ENCODE data around the gene PM20D2. TPM values are rescaled to one million over a fixed set of nuclear protein-coding genes. Genes with fewer than 3 reads are reported as not detected.

Gene PM20D2
- total and polyA plus RNA-seq, 2 of the 13 experiments (the other 11 are each of a cell fraction or from before 2014, with no cell fraction given) = 13.3 to 26.3 TPM

DNA sequence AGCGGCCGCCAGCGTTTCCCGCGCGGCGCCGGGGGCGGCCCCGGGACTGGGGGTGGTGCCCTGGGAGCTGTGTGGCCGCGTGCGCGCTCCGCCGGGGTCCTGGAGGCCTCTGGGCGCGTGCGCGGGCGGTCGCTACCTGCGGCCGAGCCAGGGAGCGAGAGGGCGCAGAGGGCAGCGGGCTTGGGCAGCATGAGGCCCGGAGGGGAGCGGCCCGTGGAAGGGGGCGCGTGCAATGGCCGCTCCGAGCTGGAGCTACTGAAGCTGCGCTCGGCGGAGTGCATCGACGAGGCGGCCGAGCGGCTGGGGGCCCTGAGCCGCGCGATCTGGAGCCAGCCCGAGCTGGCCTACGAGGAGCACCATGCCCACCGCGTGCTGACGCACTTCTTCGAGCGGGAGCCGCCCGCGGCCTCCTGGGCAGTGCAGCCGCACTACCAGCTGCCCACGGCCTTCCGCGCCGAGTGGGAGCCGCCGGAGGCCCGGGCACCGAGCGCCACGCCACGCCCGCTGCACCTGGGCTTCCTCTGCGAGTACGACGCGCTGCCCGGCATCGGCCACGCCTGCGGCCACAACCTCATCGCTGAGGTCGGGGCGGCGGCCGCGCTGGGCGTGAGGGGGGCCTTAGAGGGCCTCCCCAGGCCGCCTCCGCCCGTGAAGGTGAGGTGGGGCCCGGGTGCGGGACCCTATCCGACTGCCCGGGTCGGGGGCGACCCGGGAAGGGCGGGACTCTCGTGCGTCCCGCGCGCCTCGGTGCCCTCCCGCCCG lies at the start of gene PM20D2 (continued):
- TF ChIP-seq, protein P1, sequence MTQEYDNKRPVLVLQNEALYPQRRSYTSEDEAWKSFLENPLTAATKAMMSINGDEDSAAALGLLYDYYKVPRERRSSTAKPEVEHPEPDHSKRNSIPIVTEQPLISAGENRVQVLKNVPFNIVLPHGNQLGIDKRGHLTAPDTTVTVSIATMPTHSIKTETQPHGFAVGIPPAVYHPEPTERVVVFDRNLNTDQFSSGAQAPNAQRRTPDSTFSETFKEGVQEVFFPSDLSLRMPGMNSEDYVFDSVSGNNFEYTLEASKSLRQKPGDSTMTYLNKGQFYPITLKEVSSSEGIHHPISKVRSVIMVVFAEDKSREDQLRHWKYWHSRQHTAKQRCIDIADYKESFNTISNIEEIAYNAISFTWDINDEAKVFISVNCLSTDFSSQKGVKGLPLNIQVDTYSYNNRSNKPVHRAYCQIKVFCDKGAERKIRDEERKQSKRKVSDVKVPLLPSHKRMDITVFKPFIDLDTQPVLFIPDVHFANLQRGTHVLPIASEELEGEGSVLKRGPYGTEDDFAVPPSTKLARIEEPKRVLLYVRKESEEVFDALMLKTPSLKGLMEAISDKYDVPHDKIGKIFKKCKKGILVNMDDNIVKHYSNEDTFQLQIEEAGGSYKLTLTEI (CRISPR knock-in tag; conservative IDR thresholded peaks at IDR 0.05) = no peak
- TF ChIP-seq ATM (IDR thresholded peaks at IDR 0.05; ENCODE audit: borderline replicate concordance) = no peak
- TF ChIP-seq, protein P2, sequence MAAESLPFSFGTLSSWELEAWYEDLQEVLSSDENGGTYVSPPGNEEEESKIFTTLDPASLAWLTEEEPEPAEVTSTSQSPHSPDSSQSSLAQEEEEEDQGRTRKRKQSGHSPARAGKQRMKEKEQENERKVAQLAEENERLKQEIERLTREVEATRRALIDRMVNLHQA (CRISPR knock-in tag; IDR thresholded peaks at IDR 0.05) = no peak
- TF ChIP-seq NCOA2 (CRISPR knock-in tag; IDR thresholded peaks at IDR 0.05) = no peak
- TF ChIP-seq, protein P3, sequence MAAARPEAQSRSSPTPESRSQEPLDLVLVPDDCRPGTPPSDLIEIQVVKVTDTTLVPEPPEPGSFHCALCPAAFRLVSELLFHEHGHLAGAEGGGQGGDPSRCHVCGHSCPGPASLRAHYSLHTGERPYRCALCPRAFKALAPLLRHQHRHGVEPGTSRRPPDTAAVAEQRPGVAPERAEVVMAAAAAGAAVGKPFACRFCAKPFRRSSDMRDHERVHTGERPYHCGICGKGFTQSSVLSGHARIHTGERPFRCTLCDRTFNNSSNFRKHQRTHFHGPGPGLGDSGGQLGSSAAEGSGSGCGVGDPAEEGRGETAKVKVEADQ (CRISPR knock-in tag; IDR thresholded peaks at IDR 0.05; ENCODE audit: borderline replicate concordance) = peak; percentile 77; the same call in 1 of the 2 replicates
- TF ChIP-seq, protein P4, sequence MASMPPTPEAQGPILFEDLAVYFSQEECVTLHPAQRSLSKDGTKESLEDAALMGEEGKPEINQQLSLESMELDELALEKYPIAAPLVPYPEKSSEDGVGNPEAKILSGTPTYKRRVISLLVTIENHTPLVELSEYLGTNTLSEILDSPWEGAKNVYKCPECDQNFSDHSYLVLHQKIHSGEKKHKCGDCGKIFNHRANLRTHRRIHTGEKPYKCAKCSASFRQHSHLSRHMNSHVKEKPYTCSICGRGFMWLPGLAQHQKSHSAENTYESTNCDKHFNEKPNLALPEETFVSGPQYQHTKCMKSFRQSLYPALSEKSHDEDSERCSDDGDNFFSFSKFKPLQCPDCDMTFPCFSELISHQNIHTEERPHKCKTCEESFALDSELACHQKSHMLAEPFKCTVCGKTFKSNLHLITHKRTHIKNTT (CRISPR knock-in tag; IDR thresholded peaks at IDR 0.05) = no peak
- no peak for TF ChIP-seq SMARCE1 (IDR thresholded peaks at IDR 0.05; ENCODE audit: borderline replicate concordance)
- peak; percentile 73; the same call in 1 of the 2 replicates for TF ChIP-seq NRL (CRISPR knock-in tag; IDR thresholded peaks at IDR 0.05; ENCODE audit: borderline replicate concordance)
- peak; percentile 71; the same call in 1 of the 2 replicates for TF ChIP-seq ZNF891 (CRISPR knock-in tag; IDR thresholded peaks at IDR 0.05)
- TF ChIP-seq ERF (CRISPR knock-in tag; IDR thresholded peaks at IDR 0.05) = no peak; the same call in 1 of the 2 replicates
- no peak for TF ChIP-seq HNRNPH1 (optimal IDR thresholded peaks at IDR 0.05; ENCODE audit: low read depth, low read length)
- TF ChIP-seq ZNF567 (CRISPR knock-in tag; IDR thresholded peaks at IDR 0.05; ENCODE audit: borderline replicate concordance) = no peak; the same call in 1 of the 2 replicates
- TF ChIP-seq, protein P5, sequence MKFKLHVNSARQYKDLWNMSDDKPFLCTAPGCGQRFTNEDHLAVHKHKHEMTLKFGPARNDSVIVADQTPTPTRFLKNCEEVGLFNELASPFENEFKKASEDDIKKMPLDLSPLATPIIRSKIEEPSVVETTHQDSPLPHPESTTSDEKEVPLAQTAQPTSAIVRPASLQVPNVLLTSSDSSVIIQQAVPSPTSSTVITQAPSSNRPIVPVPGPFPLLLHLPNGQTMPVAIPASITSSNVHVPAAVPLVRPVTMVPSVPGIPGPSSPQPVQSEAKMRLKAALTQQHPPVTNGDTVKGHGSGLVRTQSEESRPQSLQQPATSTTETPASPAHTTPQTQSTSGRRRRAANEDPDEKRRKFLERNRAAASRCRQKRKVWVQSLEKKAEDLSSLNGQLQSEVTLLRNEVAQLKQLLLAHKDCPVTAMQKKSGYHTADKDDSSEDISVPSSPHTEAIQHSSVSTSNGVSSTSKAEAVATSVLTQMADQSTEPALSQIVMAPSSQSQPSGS (CRISPR knock-in tag; IDR thresholded peaks at IDR 0.05) = 0 out of 2 replicates have a peak, but pooled peaks have one; percentile 11
- no peak for TF ChIP-seq CREM (IDR thresholded peaks at IDR 0.05)
- no peak for TF ChIP-seq CREM (CRISPR knock-in tag; IDR thresholded peaks at IDR 0.05)
- TF ChIP-seq MEF2D (CRISPR knock-in tag; IDR thresholded peaks at IDR 0.05) = no peak

All from HepG2 (cell line).